Measurements from ENCODE around the gene ZCCHC2. TPM values are rescaled to one million over a fixed set of nuclear protein-coding genes. Genes with fewer than 3 reads are reported as not detected.

Gene ZCCHC2
- total and polyA plus RNA-seq, 2 of the 8 experiments (the other 6 are each of a cell fraction or from before 2014, with no cell fraction given) = 13.5 to 18.6 TPM

DNA sequence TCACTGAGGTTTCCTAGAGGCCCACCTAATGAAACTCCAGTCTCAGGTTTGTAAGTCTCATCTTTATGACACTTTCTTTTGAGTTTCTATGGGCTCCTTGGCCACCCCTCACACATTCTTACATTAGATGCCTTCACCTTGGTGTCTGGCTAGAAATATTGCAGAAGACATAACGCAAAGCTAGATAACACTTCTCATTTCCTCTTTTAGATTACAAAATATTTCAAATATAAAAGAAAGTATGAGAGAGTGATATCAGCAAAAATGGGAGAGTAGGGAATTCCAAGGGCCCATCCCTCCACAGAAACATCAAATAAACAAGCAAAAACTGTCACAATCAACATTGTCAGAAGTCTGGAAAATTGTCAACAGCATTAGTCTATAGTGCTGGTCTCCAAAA, 43.3 kb upstream of the ZCCHC2 start:
- Histone ChIP-seq H3K9ac (replicated peaks in 1 of 4; ENCODE audit: extremely low read depth in 1 of 4, low read depth in 3 of 4, low read length in 3 of 4) (no peak overlapping the region), H3K79me2 (ENCODE audit: control insufficient read depth in 1 of 2, insufficient read depth in 2 of 2, low read length in 2 of 2) (no peaks in the 10 kb centered on the region), H3K36me3 (ENCODE audit: control insufficient read depth in 2 of 4, insufficient read depth in 4 of 4, low read length in 3 of 4) (no peaks in the 10 kb centered on the region), H3K4ac (replicated peaks; ENCODE audit: insufficient read length, low read depth, low read length) (no peak overlapping the region), H3K27me3 (replicated peaks in 1 of 4; ENCODE audit: control insufficient read depth in 3 of 4, extremely low read depth in 1 of 4, insufficient read depth in 3 of 4, low read length in 3 of 4) (no peaks in the 10 kb centered on the region), H3K4me1 (replicated peaks in 1 of 4; ENCODE audit: control insufficient read depth in 3 of 4, insufficient read depth in 4 of 4, low read length in 3 of 4) (no peaks in the 10 kb centered on the region), H2BK120ac (replicated peaks; ENCODE audit: low read depth, low read length) (no peak overlapping the region), H3K27ac (ENCODE audit: low read depth, low read length) (no peak overlapping the region), H3K4me2 (ENCODE audit: insufficient read depth in 1 of 2, low read depth in 2 of 2, low read length in 2 of 2) (no peak overlapping the region), H3K14ac (ENCODE audit: insufficient read length) (no peak overlapping the region), H2AFZ (ENCODE audit: low read length) (no peak overlapping the region), H2BK12ac (ENCODE audit: low read depth, low read length) (no peak overlapping the region), H3K4me3 (ENCODE audit: extremely low read depth in 1 of 4, insufficient read depth in 2 of 4, low read depth in 3 of 4, low read length in 4 of 4) (no peak overlapping the region), H4K20me1 (replicated peaks in 1 of 2; ENCODE audit: control insufficient read depth in 1 of 2, insufficient read depth in 2 of 2, low read length in 2 of 2) (no peaks in the 10 kb centered on the region), H3K23ac (ENCODE audit: insufficient read length) (no peak overlapping the region), H2BK5ac (ENCODE audit: low read depth, low read length) (no peak overlapping the region), H3K56ac (replicated peaks; ENCODE audit: insufficient read length, low read depth, low read length) (no peak overlapping the region), H2BK15ac (ENCODE audit: low read length) (no peak overlapping the region), H3K18ac (ENCODE audit: extremely low read depth, low read length) (no peak overlapping the region), H4K91ac (replicated peaks; ENCODE audit: insufficient read length, low read length) (no peak overlapping the region), H2BK20ac (ENCODE audit: low read length) (no peak overlapping the region), H3K9me3 (ENCODE audit: insufficient read depth in 2 of 2, low read depth in 1 of 2, low read length in 1 of 2) (peaks cover 0 to 8% of the 10 kb centered on the region in 2 experiments; a peak in 2 of 4 replicates), H3K79me1 (ENCODE audit: low read depth, low read length) (no peaks in the 10 kb centered on the region), H4K5ac (ENCODE audit: insufficient read length, low read depth, low read length) (no peak overlapping the region), H2AK5ac (ENCODE audit: low read depth, low read length) (no peak overlapping the region), H4K8ac (ENCODE audit: extremely low read depth, insufficient read depth, low read length) (no peak overlapping the region), H3K23me2 (ENCODE audit: low read depth, low read length) (no peaks in the 10 kb centered on the region)
- POLR2A ChIA-PET (ENCODE audit: partially characterized antibody) = no interaction called here
- WGBS, 2 experiments (ENCODE audit: extremely low coverage in 1 of 2, insufficient coverage in 1 of 2, insufficient read length in 1 of 2, insufficient replicate concordance in 2 of 2, low coverage in 1 of 2, low lambda C conversion rate in 2 of 2, missing lambda C conversion rate in 1 of 2) = 88% methylated on average over 1 of the region's 1 CpG; no CpG with 5 or more reads in 1 of the 2 experiments
- DNase-seq (ENCODE audit: low read depth in 1 of 2, low spot score in 2 of 2) (no peak), FAIRE-seq (no peak)
- CTCF ChIA-PET (ENCODE audit: partially characterized antibody) = no interaction called here
- TF ChIP-seq GABPA (IDR thresholded peaks at IDR 0.05; ENCODE audit: borderline replicate concordance, insufficient read depth, low read length) (no peak), YY1 (IDR thresholded peaks at IDR 0.05; ENCODE audit: low read depth, low read length) (no peak), PHF8 (conservative IDR thresholded peaks at IDR 0.05; ENCODE audit: low read depth, low read length) (no peak), ZNF274 (IDR thresholded peaks at IDR 0.05; ENCODE audit: borderline replicate concordance, extremely low read depth, low read length) (no peak), SRF (IDR thresholded peaks at IDR 0.05; ENCODE audit: low read depth, low read length) (no peak), MAFK (IDR thresholded peaks at IDR 0.05; ENCODE audit: low read depth, low read length) (no peak), FOSL1 (IDR thresholded peaks at IDR 0.05; ENCODE audit: insufficient read depth, low read depth, low read length) (no peak), RFX5 (IDR thresholded peaks at IDR 0.05; ENCODE audit: borderline replicate concordance, low read depth, low read length) (no peak)
- TF ChIP-seq, protein P1, sequence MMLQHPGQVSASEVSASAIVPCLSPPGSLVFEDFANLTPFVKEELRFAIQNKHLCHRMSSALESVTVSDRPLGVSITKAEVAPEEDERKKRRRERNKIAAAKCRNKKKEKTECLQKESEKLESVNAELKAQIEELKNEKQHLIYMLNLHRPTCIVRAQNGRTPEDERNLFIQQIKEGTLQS (IDR thresholded peaks at IDR 0.05; ENCODE audit: insufficient read depth, low read depth, low read length) = no peak
- TF ChIP-seq, protein P2, sequence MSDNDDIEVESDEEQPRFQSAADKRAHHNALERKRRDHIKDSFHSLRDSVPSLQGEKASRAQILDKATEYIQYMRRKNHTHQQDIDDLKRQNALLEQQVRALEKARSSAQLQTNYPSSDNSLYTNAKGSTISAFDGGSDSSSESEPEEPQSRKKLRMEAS (IDR thresholded peaks at IDR 0.05) = no peak
